Loucy (cell line): ENCODE measurements around the gene TTC7B.

Source experiments
- CTCF ChIP-seq: fragments of 200-600 bp; sonication (generic); conservative IDR thresholded peaks from 2 replicates; pipeline ENCODE4 v1.5.1; 2014; ENCODE audit warnings: mild to moderate bottlenecking, antibody characterized with exemption, low read length
- EZH2phosphoT487 ChIP-seq: fragments of 200-600 bp; IDR thresholded peaks from 2 replicates; pipeline ENCODE4 v1.6.1; 2018; ENCODE audit warnings: antibody characterized with exemption, mild to moderate bottlenecking, moderate library complexity, borderline replicate concordance

- TF ChIP-seq CTCF: no peak
- no peak for TF ChIP-seq EZH2phosphoT487
Measured at GRCh38 chr14:90583427-90583826, 232.8 kb downstream of the TTC7B start.
